Omental fat pad (tissue), 4 donors: Measurements from ENCODE around the gene AMN. TPM values are rescaled to one million over a fixed set of nuclear protein-coding genes. Genes with fewer than 3 reads are reported as not detected.
A peak's percentile ranks its signal among the peaks of the same experiment; 100 is the strongest.
"Not testable (repeated sequence)": the region's sequence is repeated elsewhere in the genome, so short reads cannot be mapped to it uniquely, and the experiment has no call there.

Experiments used
- ATAC-seq: fragments of 150-250 bp; one replicate; pipeline ENCODE4 v1.9.1; 2016; ENCODE audit warnings: mild to moderate bottlenecking, moderate library complexity; ENCODE audit not compliant: low FRiP score
- DNase-seq: peaks from one replicate; pipeline ENCODE4 v3.0.0-alpha.2; 2019; ENCODE audit warnings: low spot score
- total RNA-seq, 4 donors: library from RNA; depleted of rRNA; stranded (reverse); fragments of >200 nt; gene quantifications; one replicate each; pipeline ENCODE4 v1.1.0, GENCODE V29; 2016
- TF ChIP-seq, protein P1 (sequence below), 3 donors: fragments of 450-650 bp; IDR thresholded peaks; one replicate each; pipeline ENCODE4 v1.5.1; 2016 to 2017; ENCODE audit warnings: antibody characterized with exemption in 3 of 3, mild to moderate bottlenecking in 3 of 3, moderate library complexity in 2 of 3

The AMN gene
- 1 to 10 TPM in 2 of 4 donors, under 1 TPM in 2; 0.72 to 2.7 (median 1.7) TPM for total RNA-seq

DNA sequence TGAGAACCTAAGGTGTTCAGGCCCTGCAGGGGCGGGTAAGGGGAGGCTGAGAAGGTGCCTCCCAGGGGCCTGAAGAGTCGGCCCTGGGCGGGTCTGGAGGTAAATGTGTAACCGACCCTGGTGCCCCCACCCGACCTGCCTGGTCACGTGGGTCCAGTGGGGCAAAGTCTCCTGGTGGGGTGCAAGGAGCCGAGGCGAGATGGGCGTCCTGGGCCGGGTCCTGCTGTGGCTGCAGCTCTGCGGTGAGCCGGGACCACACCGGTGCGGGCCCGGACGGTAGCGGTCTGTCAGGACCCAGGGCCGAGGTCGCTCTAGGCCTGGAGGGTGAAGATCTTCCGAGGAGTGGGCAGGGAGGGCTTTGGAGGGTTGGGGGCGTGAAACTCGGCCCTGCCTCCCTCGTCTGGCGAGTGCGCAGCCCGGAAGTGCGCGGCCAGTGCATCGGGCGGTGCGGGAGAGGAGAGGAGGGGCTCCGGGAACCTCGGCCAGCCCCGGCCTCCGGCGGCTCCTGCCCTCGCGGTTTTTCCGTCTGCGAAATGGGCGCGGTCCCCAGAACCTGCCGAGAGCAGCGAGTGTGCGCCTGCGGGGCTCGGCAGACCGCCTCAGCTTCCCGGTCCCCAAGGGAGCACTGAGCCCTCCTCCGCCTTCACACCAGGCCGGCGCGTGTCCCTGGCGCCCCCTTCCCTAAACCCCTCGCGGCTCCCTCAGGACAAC lies at the start of gene AMN:
AMN (plus strand) TSS at position 174 of the 711 bp plus-strand sequence; CDS start at position 200, 26 bp downstream.
- ATAC-seq: no peak
- TF ChIP-seq, protein P1, sequence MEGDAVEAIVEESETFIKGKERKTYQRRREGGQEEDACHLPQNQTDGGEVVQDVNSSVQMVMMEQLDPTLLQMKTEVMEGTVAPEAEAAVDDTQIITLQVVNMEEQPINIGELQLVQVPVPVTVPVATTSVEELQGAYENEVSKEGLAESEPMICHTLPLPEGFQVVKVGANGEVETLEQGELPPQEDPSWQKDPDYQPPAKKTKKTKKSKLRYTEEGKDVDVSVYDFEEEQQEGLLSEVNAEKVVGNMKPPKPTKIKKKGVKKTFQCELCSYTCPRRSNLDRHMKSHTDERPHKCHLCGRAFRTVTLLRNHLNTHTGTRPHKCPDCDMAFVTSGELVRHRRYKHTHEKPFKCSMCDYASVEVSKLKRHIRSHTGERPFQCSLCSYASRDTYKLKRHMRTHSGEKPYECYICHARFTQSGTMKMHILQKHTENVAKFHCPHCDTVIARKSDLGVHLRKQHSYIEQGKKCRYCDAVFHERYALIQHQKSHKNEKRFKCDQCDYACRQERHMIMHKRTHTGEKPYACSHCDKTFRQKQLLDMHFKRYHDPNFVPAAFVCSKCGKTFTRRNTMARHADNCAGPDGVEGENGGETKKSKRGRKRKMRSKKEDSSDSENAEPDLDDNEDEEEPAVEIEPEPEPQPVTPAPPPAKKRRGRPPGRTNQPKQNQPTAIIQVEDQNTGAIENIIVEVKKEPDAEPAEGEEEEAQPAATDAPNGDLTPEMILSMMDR (IDR thresholded peaks at IDR 0.05): no peak
- no peak for DNase-seq

DNA sequence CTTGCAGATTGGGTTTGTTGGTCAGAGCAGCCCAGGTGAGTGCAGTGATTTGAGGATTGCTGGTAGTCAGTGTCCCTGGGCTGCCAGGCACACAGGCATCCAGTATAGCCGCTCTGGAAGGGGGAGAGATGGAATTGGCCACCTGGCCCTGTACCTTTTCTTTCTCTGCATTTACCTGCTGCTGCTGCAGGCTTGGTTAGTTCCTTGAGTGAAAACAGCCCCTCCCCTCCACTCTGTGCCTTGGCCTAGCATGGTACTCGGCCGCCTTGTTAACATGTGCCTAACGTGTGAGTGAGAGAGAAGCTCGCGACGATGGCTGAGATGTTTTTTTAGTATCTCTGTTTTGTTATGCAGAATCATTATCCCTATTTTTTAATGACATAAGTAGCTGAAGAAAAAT lies 49.3 kb upstream of the AMN start:
- DNase-seq (no peak), ATAC-seq (no peak)
- TF ChIP-seq, protein P1 (IDR thresholded peaks at IDR 0.05): no peak

DNA sequence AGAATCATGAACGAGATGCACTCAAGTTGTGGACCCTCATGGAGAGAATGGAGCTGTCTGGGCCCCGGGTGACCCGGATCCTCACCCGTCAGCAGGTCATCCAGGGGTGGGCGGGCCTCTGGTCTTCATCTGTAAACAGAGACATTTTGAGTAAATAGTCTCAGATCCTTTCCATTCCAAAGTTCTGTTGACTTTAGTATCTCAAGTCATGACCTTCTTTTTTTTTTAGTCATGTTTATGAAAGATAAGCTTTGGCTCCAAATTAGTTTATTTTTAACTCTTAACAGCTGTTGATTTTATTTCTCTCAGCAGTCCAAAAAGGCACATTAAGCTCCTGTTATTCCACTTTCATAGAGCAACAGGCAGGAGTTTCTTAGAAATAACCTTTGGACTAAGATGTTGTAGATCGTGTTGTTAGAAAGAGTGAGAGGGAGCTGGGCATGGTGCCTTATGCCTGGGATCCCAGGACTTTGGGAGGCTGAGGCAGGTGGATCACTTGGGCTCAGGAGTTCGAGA lies 48.9 kb upstream of the AMN start:
- TF ChIP-seq, protein P1 (IDR thresholded peaks at IDR 0.05): no peak
- DNase-seq (no peak), ATAC-seq (no peak)

DNA sequence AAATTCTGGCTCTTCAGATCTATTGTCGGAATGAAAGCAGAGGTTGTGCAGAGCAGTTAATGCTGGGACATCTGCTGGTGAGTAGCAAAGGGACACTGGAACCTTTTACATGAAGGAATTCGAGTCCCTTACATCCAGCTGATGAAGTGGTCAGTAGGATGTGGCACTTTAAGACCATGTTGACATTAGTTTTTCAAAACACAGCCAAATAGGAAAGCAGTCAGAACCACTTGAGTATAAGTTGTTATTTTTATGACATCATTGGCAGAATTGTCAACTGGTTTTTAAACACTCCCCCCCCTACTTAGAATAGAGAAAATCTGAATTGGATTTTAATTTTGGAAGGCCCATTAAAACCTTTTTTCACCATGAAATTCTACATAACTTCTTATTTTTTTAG lies 46.8 kb upstream of the AMN start:
- no peak for DNase-seq
- TF ChIP-seq, protein P1 (IDR thresholded peaks at IDR 0.05): no peak

DNA sequence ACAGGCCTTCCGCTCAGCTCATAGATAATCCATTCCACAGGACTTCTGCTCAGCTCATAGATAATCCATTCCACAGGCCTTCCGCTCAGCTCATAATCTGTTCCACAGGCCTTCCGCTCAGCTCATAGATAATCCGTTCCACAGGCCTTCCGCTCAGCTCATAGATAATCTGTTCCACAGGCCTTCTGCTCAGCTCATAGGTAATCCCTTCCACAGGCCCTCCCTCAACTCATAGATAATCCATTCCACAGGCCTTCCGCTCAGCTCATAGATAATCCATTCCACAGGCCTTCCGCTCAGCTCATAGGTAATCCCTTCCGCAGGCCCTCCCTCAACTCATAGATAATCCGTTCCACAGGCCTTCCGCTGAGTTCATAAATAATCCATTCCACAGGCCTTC lies 45.0 kb upstream of the AMN start:
- not testable (repeated sequence) for DNase-seq, ATAC-seq

More for the DNA sequence above, 46.8 kb upstream of the AMN start:
- no peak for ATAC-seq

DNA sequence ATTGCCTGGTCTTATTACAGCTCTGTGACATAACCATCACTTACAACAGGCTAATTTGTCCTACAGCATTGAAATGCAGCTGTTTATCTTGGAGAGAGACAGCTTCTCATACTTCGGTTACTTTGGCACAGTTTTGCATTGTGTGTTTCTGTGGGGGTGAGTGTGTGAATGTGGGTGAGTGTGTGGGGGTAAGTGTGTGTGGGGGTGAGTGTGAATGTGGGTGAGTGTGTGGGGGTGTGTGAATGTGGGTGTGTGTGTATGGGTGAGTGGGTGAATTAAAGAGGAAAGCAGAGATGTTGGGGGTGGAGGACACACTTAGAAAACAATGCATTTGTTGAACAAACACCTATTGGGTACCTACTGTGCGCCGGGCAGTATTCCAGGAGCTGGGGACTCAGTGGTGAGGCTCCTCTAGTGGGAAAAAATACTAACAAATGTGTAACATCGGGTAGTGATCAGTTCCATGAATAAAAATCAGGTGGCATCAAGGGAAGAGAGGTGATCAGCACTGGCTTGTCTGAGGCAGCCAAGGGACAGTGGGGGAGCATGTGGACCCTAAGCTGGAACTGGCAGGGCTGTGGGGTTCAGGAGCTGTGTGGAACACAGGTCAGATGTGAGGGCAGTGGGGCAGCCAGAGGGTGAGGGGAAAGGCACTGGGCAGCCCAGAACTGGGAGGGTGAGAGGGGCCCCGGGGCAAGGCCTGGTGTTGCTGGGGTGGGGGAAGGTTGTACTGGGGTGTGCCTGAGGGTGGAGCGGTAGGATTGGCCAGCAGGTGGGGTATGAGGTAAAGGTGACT lies 44.1 kb upstream of the AMN start:
- TF ChIP-seq, protein P1 (IDR thresholded peaks at IDR 0.05): no peak
- ATAC-seq (peak; percentile 13), DNase-seq (no peak)

DNA sequence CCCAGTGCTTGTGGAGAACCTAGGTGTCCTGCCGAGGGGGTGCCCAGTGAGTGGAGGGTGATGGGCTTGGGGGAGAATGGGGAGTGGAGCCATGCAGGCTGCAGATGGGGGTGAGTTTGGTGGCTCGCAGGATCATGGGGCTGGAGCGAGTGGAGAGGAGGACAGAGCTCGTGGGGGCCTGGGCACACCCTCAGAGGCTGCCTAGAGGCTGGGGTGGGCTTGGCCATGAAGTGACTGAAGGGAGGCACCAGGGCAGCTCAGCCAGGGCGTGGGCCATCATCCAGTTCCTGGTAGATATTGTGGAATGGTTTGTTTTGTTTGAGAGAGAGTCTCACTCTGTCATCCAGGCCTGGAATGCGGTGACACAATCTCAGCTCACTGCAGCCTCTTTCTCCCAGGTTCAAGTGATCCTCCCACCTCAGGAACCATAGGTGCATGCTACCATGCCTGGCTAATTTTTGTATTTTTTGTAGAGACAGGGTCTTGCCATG lies 43.4 kb upstream of the AMN start:
- ATAC-seq (peak; percentile 31), DNase-seq (no peak)
- TF ChIP-seq, protein P1 (IDR thresholded peaks at IDR 0.05): no peak
